HT-29 (cell line): ENCODE data around the gene FGD4. TPM values are rescaled to one million over a fixed set of nuclear protein-coding genes. Genes with fewer than 3 reads are reported as not detected.
"Not testable (repeated sequence)": the region's sequence is repeated elsewhere in the genome, so short reads cannot be mapped to it uniquely, and the experiment has no call there.

Experiments
- DNase-seq: peaks from one replicate; pipeline ENCODE4 v3.0.0-alpha.2; 2015; ENCODE audit warnings: low spot score
- total RNA-seq: library from RNA; depleted of rRNA; stranded (reverse); fragments of >200 nt; shearing (Covaris generic); gene quantifications from 2 replicates; pipeline ENCODE4 v1.2.3, GENCODE V29; 2014

FGD4 gene
- total RNA-seq, 1 experiment from 2014 or later: 17.3 TPM

DNA sequence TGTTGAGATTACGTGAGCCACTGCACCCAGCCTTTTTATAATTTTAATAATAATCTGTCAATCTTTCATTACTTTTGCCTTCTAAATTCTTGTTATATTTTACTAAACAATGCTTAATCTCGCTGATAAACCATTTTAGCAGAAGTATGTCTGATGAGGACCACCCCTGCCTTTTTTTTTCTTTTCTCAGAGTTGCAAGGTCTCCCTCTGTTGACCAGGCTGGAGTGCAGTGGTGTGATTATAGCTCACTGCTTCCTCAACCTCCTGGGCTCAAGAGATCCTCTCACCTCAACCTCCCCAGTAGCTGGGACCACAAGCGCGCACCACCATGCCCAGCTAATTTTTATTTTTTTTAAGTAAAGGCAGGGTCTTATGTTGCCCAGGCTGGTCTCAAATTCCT lies 161.2 kb downstream of the FGD4 start:
- DNase-seq: no peak

DNA sequence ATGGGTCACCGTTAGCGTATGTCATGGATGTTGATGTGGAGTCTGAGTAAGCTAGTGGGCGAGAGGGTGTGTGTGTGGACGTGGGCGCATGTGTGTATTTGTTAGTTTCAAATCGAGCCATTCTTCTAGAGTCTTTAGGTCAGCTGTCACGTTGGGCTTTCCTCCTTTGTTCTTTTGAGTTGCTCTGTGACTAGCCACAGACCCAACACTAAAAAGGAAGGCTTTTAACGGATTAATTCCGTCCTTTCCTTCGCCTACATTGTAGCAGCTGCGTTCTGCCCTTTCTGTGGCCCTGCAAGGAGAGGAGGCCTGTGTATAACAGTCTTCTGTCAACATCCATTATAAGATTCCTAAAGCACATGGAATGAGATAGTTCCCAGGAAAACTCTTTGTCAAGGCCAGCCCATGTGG lies 162.6 kb downstream of the FGD4 start:
- DNase-seq: peak; percentile 35

DNA sequence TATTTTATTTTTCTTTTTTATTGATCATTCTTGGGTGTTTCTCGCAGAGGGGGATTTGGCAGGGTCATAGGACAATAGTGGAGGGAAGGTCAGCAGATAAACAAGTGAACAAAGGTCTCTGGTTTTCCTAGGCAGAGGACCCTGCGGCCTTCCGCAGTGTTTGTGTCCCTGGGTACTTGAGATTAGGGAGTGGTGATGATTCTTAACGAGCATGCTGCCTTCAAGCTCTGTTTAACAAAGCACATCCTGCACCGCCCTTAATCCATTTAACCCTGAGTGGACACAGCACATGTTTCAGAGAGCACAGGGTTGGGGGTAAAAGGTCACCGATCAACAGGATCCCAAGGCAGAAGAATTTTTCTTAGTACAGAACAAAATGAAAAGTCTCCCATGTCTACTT lies 163.1 kb downstream of the FGD4 start:
- DNase-seq: not testable (repeated sequence)

DNA sequence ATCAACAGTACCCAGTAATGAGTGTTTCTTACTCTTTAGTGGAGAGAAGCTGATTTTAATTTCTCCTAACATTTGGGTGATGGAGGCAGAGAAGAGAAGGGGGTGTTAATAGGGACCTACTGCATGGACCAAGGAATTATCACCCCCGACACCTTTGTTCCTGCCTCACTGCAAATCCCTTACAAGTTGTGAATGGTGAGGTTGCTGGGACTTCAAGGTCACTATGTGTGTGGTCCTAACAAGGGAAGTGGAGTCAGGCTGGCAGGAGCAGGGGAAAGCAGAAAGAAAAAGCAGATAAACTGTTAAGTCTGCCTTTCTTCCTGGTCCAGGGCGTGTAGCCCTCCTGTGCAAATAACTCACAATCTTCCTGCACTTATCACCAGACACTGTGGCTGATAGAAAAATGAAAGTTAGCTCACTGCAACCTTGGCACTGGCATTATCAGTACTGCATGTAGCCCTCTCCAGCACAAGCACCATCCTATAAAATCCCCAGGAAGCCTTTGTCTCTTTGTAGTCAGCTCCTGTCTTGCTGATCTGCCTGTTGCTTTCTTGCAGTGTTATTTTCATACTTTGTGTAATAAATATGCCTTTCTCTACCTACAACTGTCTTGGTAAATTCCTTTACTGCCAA lies 167.4 kb downstream of the FGD4 start:
- no peak for DNase-seq

DNA sequence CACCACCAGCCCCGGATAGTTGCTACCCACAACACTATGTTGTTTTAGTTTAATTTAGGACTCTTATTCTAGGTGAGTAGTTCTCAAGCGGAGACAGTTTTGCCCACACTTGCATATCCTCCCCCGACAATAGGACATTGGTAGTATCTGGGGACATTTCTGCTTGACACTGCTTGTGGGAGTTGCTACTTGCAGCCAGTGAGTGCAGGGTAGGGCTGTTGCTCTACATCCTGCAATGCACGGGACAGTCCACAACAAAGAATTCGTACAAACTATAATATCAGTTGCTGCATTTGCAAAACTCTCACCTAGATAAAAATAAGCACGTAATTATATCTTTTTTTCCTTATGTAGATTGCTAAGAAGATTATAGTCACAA lies 167.9 kb downstream of the FGD4 start:
- DNase-seq: no peak

DNA sequence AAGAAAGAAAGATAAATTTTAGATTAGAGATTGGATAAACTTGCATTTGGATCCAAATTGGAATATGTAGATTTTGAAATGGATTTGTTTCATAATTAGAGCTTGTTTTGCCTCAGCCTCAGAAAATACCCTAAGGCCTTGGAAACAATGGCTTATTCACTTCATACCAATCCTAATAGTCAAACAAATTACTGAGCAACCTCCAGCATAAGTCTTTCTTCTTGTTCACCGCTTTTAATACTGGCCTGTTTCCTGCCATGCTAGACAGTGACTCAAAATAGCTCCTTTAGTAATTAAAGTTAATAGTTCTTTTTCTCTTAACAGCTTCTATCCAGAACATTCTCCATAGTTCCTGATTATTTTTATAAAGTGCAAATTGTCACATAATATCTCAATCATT lies 168.9 kb downstream of the FGD4 start:
- no peak for DNase-seq

DNA sequence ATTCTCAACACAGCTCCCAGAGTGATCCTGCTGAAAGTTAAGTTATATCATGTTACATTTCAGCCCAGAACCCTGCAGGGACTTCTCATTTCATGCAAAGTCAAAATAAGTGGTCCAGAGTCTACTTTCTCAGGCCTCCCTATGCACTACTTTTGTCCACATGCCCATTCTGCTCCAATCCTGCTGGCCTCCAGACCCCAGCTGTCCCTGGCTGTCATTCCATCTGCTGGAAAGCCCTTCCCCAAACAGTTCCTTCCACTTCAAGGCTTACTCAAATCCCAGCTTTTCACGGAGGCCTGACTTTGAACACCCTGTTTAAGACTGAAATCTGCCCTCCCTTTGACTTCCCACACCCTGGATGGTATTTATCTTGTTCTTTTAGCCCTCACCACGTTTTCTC lies 169.9 kb downstream of the FGD4 start:
- DNase-seq: no peak

DNA sequence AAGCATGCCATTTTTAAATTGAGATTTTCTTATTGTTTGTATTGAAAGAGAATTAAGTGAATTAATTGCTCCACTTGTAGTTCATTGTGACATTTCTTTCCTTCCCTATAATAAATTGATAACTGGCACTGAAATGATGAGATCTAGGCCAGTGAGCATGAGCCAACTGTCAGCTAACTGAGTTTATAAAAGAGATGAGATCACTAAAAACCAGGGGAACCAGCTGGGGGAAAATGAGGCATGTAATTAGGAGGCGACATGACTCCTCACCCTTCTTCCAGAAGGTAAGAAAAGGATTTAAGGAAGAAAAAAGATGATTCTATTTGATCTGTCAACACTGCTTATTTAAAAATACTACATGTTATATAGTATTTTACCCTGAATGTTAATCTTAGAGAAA lies 175.2 kb downstream of the FGD4 start:
- DNase-seq: no peak

DNA sequence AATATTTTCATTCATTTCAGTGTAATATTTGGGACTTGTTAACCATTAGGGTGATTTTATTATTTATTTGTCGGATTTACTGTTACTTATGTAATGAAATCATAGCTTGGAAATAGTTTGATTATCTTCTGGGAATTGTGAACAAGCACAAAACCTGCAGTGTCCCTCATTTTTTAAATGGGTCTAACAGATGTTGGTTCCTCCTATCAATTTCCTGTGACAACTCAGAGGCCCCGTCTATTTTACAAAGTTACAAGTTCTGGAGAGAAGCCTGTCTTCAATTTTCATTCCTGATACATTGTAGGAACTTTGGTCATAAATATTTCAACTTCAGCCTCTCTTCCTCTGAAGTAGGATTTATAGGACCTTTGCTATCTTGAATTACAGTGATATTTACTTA lies 178.0 kb downstream of the FGD4 start:
- no peak for DNase-seq

DNA sequence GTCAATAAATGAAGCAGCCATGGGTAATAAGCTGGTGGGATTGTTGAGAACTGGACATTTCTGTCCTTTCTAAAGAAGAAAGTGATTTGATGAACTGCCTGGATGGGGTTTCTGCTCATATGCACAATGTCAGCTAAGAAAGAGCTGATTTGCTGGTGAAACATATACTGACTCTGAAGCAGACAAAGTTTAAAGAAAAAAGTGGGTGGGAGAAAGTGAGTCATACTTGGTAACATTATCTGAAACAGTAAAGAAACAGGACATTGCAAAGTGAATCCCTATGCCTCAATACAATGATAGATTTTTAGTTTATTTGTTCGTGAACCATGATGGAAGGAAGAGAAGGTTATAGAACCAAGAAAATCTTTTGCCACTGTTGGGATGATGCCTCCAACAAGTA lies 184.2 kb downstream of the FGD4 start:
- DNase-seq: no peak

DNA sequence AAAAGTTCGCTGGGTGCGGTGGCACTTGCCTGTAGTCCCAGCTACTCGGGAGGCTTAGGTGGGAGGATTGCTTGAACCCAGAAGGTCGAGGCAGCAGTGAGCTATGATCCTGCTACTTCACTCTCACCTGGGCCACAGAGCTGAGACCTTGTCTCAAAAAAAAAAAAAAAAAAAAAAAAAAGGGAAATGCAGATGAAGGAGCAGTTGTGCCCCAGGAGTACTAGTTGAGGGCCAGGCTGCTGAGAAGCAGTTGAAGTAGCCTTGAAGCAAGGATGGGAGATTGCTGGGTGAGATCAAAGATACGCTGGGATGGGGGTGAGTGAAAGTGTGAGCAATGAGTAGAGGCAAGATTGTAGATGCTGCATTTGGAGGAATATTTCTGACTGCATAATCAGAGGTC lies 186.3 kb downstream of the FGD4 start:
- DNase-seq: no peak

DNA sequence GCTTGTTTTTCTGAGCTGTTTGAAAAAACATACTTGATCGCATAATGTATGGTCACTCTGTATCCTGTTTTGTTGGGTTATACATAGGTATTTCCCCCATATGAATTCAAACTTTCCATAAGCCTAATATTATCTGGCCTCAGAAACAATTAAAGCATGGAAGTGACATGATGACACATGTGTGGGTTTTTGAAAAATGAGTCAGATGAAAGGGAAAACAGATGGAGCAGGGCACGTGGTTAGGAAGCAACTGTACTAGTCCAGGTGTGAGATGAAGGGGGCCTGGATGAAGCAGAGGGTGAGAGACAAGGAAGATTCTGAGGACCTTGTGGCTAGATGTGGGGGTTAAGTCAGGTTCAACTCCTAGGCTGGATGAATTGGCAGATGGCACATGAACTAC lies 187.0 kb downstream of the FGD4 start:
- no peak for DNase-seq

DNA sequence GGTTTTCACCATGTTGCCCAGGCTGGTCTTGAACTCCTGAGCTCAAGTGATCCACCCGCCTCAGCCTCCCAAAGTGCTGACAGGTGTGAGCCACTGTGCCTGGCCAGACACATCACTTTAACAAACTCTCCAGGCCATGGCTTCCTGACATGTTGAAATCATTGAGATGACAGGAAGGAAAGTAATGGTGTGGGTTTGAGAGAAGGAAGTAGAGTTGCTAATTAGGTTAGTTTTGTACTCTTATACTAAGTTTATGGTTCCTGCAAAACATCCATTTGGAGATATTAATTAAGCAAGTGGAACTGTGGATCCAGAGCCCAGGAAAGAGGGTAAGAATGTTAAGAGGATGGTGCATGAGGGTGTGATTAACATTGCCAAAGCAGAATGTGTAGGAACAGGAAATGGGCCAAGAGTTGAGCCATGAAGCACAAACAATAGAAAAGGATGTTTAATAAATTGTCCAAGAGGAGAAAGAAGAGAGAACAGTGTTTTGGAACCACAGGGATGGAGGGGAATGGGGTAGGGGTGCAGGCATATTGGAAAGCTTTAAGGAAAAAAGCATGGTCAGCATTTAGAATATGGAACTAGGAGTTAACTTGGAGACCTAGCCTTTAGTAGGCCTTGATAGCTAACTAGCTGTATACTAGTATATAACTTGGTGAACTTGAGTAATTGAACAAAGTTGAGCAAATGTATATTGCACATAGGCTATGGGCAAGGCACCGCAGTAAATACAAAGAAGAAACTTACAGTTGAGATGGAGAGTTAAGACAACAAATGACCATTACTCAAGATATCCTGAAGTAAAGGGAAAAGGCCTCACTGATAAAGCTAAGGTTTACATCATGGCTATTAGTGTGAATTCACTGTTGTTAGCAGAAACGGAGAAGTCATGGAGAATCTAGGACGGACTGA lies 188.5 kb downstream of the FGD4 start:
- no peak for DNase-seq

DNA sequence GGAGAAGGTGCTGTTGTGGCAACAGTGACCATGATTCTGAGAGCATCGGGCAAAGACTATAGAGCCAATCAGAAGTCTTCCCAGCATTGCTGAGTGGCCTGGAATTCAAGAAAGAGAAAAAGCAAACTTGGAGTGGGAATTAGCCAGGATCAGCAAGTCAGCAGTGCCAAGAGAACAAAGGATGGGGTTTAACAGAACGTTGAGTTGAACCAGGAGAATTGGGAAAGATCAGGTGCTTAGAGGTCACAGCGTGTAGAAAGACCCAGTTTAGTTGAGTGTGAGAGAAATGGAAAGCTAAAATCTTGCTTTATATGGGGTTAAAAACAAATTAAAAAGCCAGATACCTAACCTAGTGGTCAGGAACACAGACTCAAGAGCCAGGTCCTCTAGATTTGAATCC lies 189.2 kb downstream of the FGD4 start:
- DNase-seq: no peak

DNA sequence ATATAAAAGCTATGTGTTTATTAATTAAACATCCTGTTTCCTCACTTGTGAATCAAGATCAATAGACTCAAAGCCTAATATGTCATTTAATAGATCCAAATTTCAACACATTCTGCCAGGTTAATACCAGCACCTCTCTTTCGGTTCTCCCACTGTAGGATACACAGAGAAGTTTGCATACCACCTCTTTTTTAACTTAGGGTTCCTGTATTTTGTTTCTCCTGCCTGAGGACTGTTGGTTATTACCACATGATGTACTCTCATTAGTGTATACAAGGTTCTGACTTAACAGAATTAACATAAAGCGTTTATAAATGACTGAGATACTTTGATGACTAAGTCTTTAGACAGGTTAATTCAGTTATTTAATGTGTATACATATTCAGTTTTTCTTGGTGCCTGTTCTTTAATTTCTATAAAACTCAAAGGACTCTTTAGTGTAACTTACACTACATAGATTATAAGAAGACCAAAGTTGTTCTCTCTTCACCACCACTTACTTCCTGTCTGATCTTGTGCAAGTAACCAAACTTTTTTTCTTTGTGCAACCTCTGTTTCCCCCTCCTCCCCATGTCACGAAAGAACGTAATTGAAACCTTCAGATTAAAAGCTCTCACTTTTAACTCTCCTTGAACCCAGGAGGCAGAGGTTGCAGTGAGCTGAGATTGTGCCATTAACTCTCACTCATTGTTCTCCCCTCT lies 190.0 kb downstream of the FGD4 start:
- no peak for DNase-seq

DNA sequence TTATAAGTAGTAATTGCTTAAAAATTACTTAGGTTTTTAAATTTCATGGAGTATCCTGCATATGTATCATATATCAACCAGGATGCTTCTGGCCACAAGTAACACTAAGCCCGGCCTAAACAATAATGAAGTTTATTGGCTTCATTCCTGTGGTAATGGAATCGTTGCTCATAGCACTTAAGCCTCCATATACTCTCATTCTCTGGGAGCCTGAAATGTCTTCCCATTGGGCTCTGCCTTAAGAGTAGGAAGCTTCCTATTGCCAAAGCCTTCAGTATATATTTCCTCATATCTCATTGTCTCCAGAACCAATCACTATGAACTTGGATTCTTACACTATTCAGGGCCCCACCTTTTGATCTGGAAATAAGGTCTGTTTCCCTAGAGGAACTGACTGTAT lies 195.9 kb downstream of the FGD4 start:
- DNase-seq: peak; percentile 18

DNA sequence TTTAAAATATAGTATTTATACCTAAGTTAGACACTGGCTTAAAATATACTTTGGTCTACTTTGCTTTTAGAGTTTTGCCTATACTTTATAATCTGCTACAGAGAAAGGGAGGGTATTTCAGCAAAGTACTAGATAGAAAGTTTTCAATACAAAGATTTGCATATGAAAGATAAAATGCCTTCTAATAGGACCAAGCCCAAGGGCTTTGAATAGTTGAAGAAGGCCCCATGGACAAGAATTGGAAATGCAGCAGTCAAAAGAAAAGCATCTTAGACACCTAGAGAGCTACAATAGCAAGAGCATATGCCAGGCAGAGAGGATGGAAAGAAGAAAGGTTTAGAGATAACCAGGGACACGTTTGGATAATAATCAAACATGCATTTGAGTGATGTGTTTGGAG lies 196.7 kb downstream of the FGD4 start:
- no peak for DNase-seq

DNA sequence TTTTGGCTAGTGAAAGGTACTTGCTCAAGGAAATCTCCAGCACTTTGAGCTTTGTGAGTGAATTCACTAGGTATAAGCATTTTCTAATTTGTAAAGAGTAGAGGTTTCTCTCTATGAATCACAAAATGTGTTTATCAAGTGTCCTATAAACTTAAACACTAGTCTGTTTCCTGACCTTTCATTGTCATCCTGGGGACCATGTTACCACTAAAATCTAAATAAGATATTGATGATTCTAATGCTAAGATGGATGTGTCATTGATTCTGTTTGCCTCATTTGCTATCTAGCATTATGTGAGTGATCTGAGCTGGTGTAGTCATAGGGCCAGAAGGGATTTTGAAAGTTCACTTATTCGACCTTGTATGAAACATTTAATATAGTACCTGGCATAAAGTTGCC lies 199.3 kb downstream of the FGD4 start:
- no peak for DNase-seq

DNA sequence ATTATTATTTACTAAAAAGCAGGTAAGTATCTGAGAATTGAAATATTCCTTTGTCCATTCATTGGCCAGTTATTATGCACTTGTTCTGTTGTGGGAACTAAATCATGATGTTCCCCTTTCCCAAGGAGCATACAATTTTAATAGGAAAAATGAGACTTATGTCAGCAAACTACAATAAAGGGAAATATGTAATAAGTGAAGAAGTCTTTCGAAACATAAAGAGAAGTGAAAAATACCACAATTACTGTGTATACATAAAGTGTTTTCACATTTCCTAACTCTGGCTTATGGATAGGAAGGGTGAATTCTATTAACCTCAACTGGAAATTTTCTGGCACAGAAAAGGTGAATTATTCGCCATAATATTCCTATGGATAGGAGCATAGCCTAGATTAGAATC lies 201.3 kb downstream of the FGD4 start:
- DNase-seq: no peak

DNA sequence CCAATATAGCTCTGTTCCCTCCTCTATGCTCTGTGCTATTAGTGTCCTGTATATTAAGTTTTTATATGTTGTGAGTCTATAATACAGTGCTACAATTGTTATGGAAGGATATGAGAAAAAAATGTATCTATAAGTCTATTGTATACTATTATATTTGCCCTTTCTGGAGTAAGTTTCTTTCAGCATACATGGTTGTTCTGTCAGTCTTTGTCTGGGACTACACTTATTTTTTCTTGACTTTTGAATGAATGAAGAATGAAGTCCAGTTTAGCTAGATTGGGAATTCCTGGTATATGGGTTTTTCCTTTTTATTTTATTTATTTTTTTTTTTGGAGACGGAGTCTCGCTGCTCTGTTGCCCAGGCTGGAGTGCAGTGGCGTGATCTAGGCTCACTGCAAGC lies 203.7 kb downstream of the FGD4 start:
- DNase-seq: no peak

DNA sequence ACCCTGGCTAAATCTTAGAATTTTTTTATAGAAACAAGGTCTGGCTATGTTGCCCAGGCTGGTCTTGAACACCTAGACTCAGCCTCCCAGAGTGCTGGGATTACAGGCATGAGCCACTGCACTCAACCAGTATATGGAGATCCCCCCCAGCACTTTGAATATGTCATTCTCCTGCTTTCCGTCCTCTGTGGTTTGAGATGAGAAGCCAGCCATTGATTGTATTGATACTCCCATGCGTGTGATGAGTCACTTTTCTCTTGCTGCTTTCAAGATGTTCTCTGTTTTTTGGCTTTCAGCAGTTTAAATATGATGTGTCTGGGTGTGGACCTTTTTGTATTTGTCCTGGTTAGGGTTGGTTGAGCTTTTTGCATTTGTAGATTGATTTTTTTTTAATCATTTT lies 204.5 kb downstream of the FGD4 start:
- no peak for DNase-seq

DNA sequence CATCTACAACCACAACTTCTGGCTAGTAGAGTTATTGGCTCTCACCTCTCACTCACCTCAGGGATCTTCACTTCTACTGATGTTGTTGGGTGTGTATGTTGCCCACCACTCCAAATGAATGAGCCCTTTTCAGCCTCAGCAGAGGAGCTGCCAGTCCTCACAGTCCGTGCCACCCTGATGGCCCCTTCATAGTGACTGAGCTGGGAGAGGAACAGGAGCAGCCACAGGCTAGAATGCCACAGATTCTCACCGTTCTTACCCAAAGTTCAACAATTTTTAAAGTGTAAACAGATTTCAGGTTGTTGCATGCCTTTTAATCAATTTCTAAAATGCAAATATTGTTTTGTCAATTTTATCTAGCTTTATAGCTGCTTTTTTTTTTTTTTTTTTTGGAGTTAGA lies 205.2 kb downstream of the FGD4 start:
- no peak for DNase-seq
